IPS DF 6.9 (cell line): ENCODE measurements around the gene ANTXR1.

Experiments
- DNase-seq: peaks from one replicate; pipeline ENCODE4 v3.0.0-alpha.2; 2013; ENCODE audit warnings: low read depth, low spot score
- H3K27ac ChIP-seq: one replicate; pipeline ENCODE4 v1.5.1; 2013; ENCODE audit warnings: low read length, control low read depth
- H3K27me3 ChIP-seq: 2 replicates; pipeline ENCODE4 v1.6.1; 2013; ENCODE audit warnings: mild to moderate bottlenecking, low read length; ENCODE audit not compliant: control insufficient read depth, insufficient read depth
- H3K36me3 ChIP-seq: 2 replicates; pipeline ENCODE4 v1.6.1; 2013; ENCODE audit warnings: low read length; ENCODE audit not compliant: control insufficient read depth, insufficient read depth
- H3K4me1 ChIP-seq: 2 replicates; pipeline ENCODE4 v1.6.1; 2013; ENCODE audit warnings: low read length; ENCODE audit not compliant: control insufficient read depth, insufficient read depth
- H3K4me3 ChIP-seq: 2 replicates; pipeline ENCODE4 v1.5.1; 2013; ENCODE audit warnings: mild to moderate bottlenecking, low read length
- H3K9me3 ChIP-seq: 2 replicates; pipeline ENCODE4 v1.6.1; 2013; ENCODE audit warnings: low read length, inconsistent platforms; ENCODE audit not compliant: control insufficient read depth, insufficient read depth
- WGBS: extraction: QIAGEN DNeasy Blood & Tissue Kit; methylation state at CpG from one replicate; pipeline ENCODE4 v1.1.7; 2013; ENCODE audit warnings: mixed read lengths, missing lambda C conversion rate; ENCODE audit not compliant: insufficient read length, insufficient coverage; 5-methylcytosine and 5-hydroxymethylcytosine counted together

Gene ANTXR1

GRCh38 chr2:69020496-69021426, 7.8 kb downstream of the ANTXR1 start:
- H3K4me1 ChIP-seq = 0 out of 2 replicates have a peak, but pooled peaks cover 1% of the 10 kb centered on the region
- no CpG with 5 or more reads among the region's 8 CpGs for WGBS
- no peaks in the 10 kb centered on the region for H3K9me3 ChIP-seq
- DNase-seq = no peak
- H3K27me3 ChIP-seq = no peaks in the 10 kb centered on the region
- H3K36me3 ChIP-seq = no peaks in the 10 kb centered on the region
- H3K27ac ChIP-seq = no peak overlapping the region
- H3K4me3 ChIP-seq = no peak overlapping the region

GRCh38 chr2:69021727-69022126, 8.7 kb downstream of the ANTXR1 start:
- H3K9me3 ChIP-seq = no peaks in the 10 kb centered on the region
- WGBS = no CpG with 5 or more reads among the region's 4 CpGs
- no peak overlapping the region for H3K4me3 ChIP-seq
- H3K27me3 ChIP-seq = no peaks in the 10 kb centered on the region
- no peak for DNase-seq
- no peaks in the 10 kb centered on the region for H3K36me3 ChIP-seq
- no peak overlapping the region for H3K27ac ChIP-seq
- H3K4me1 ChIP-seq = 0 out of 2 replicates have a peak, but pooled peaks cover 1% of the 10 kb centered on the region

GRCh38 chr2:69022548-69022947, 9.6 kb downstream of the ANTXR1 start:
- H3K27ac ChIP-seq = no peak overlapping the region
- no peaks in the 10 kb centered on the region for H3K27me3 ChIP-seq
- no peaks in the 10 kb centered on the region for H3K9me3 ChIP-seq
- no peaks in the 10 kb centered on the region for H3K36me3 ChIP-seq
- no CpG with 5 or more reads among the region's 1 CpG for WGBS
- no peak for DNase-seq
- H3K4me3 ChIP-seq = no peak overlapping the region
- H3K4me1 ChIP-seq = 0 out of 2 replicates have a peak, but pooled peaks cover 1% of the 10 kb centered on the region

GRCh38 chr2:69023236-69023635, 10.3 kb downstream of the ANTXR1 start:
- 0 out of 2 replicates have a peak, but pooled peaks cover 1% of the 10 kb centered on the region for H3K4me1 ChIP-seq
- no peaks in the 10 kb centered on the region for H3K27me3 ChIP-seq
- WGBS = 100% methylated on average over 2 of the region's 2 CpGs

GRCh38 chr2:69026026-69026425, 13.0 kb downstream of the ANTXR1 start:
- Histone ChIP-seq H3K27me3 (no peaks in the 10 kb centered on the region), H3K4me3 (no peak overlapping the region), H3K9me3 (no peaks in the 10 kb centered on the region), H3K27ac (no peak overlapping the region), H3K4me1 (no peaks in the 10 kb centered on the region), H3K36me3 (no peaks in the 10 kb centered on the region)
- no peak for DNase-seq
- no CpG with 5 or more reads among the region's 4 CpGs for WGBS

More at GRCh38 chr2:69023236-69023635, 10.3 kb downstream of the ANTXR1 start:
- H3K4me3 ChIP-seq = no peak overlapping the region
- no peaks in the 10 kb centered on the region for H3K9me3 ChIP-seq
- no peak overlapping the region for H3K27ac ChIP-seq
- no peaks in the 10 kb centered on the region for H3K36me3 ChIP-seq
- no peak for DNase-seq

GRCh38 chr2:69026691-69027459, 13.9 kb downstream of the ANTXR1 start:
- WGBS = no CpG with 5 or more reads among the region's 13 CpGs
- H3K4me1 ChIP-seq = no peaks in the 10 kb centered on the region
- no peaks in the 10 kb centered on the region for H3K27me3 ChIP-seq
- H3K27ac ChIP-seq = no peak overlapping the region
- DNase-seq = no peak
- no peak overlapping the region for H3K4me3 ChIP-seq
- H3K36me3 ChIP-seq = no peaks in the 10 kb centered on the region
- H3K9me3 ChIP-seq = no peaks in the 10 kb centered on the region

- Histone ChIP-seq H3K4me3 (no peak overlapping the region), H3K36me3 (no peaks in the 10 kb centered on the region), H3K27ac (no peak overlapping the region), H3K9me3 (no peaks in the 10 kb centered on the region), H3K4me1 (no peaks in the 10 kb centered on the region), H3K27me3 (no peaks in the 10 kb centered on the region)
- DNase-seq = no peak
- no CpG with 5 or more reads among the region's 6 CpGs for WGBS
These were observed 17.9 kb downstream of the ANTXR1 start for GRCh38 chr2:69030800-69031428.

GRCh38 chr2:69031466-69031865, 18.5 kb downstream of the ANTXR1 start:
- WGBS = no CpG with 5 or more reads among the region's 1 CpG
- DNase-seq = no peak

GRCh38 chr2:69032336-69032735, 19.4 kb downstream of the ANTXR1 start:
- H3K27me3 ChIP-seq = no peaks in the 10 kb centered on the region
- H3K9me3 ChIP-seq = no peaks in the 10 kb centered on the region
- no CpG with 5 or more reads among the region's 6 CpGs for WGBS
- H3K36me3 ChIP-seq = no peaks in the 10 kb centered on the region
- H3K4me1 ChIP-seq = no peaks in the 10 kb centered on the region
- H3K27ac ChIP-seq = no peak overlapping the region
- H3K4me3 ChIP-seq = no peak overlapping the region
- no peak for DNase-seq

More at GRCh38 chr2:69031466-69031865, 18.5 kb downstream of the ANTXR1 start:
- Histone ChIP-seq H3K27me3 (no peaks in the 10 kb centered on the region), H3K9me3 (no peaks in the 10 kb centered on the region), H3K4me1 (no peaks in the 10 kb centered on the region), H3K36me3 (no peaks in the 10 kb centered on the region), H3K27ac (no peak overlapping the region), H3K4me3 (no peak overlapping the region)

GRCh38 chr2:69033461-69034095, 20.6 kb downstream of the ANTXR1 start:
- Histone ChIP-seq H3K36me3 (no peaks in the 10 kb centered on the region), H3K4me1 (no peaks in the 10 kb centered on the region), H3K4me3 (no peak overlapping the region), H3K27me3 (no peaks in the 10 kb centered on the region), H3K27ac (no peak overlapping the region), H3K9me3 (no peaks in the 10 kb centered on the region)
- DNase-seq = no peak
- WGBS = no CpG with 5 or more reads among the region's 1 CpG
